H1 (cell line): Measurements from ENCODE around the gene AP2A2. TPM values are rescaled to one million over a fixed set of nuclear protein-coding genes. Genes with fewer than 3 reads are reported as not detected.

Experiments
- ATF2 ChIP-seq: IDR thresholded peaks from 2 replicates; pipeline ENCODE4 v1.6.1; 2012; ENCODE audit warnings: low read length, inconsistent platforms
- CBX5 ChIP-seq: fragments of 300-800, 300-1000 bp; sonication (generic); IDR thresholded peaks from 2 replicates; pipeline ENCODE4 v1.7.1; 2016; ENCODE audit warnings: antibody characterized with exemption, low read length, low read depth
- CHD1 ChIP-seq: IDR thresholded peaks from 2 replicates; pipeline ENCODE4 v1.6.1; 2012; ENCODE audit warnings: low read depth, low read length, improper control_type of control experiment
- CHD7 ChIP-seq: fragments of 300-600 bp; sonication (generic); IDR thresholded peaks from 2 replicates; pipeline ENCODE4 v1.7.1; 2012; ENCODE audit warnings: low read length, moderate library complexity, mild to moderate bottlenecking, inconsistent platforms; ENCODE audit not compliant: insufficient replicate concordance
- FOSL1 ChIP-seq: IDR thresholded peaks from 2 replicates; pipeline ENCODE4 v1.6.1; 2011; ENCODE audit warnings: mild to moderate bottlenecking, low read depth, low read length, moderate library complexity; ENCODE audit not compliant: insufficient read depth
- GTF2F1 ChIP-seq: IDR thresholded peaks from 2 replicates; pipeline ENCODE4 v1.6.1; 2012; ENCODE audit warnings: low read depth, low read length, improper control_type of control experiment, borderline replicate concordance
- POU5F1 ChIP-seq: IDR thresholded peaks from 2 replicates; pipeline ENCODE4 v1.6.1; 2011; ENCODE audit warnings: low read depth, mild to moderate bottlenecking, low read length, moderate library complexity
- SIX5 ChIP-seq: IDR thresholded peaks from 2 replicates; pipeline ENCODE4 v1.6.1; 2011; ENCODE audit warnings: mild to moderate bottlenecking, low read depth, low read length
- SP2 ChIP-seq: IDR thresholded peaks from 2 replicates; pipeline ENCODE4 v1.6.1; 2012; ENCODE audit warnings: mild to moderate bottlenecking, low read length, inconsistent platforms
- TEAD4 ChIP-seq: IDR thresholded peaks from 2 replicates; pipeline ENCODE4 v1.6.1; 2012; ENCODE audit warnings: low read depth, low read length, inconsistent platforms, mixed read lengths
- YY1 ChIP-seq: IDR thresholded peaks from 2 replicates; pipeline ENCODE4 v1.6.1; 2011; ENCODE audit warnings: low read depth, mild to moderate bottlenecking, low read length
- polyA plus RNA-seq, 7 experiments: library from polyadenylated mRNA; depleted of rRNA in 3 of 7; stranded (reverse) in 5 of 7; unstranded in 2 of 7; fragments of >200 nt in 5 of 7; fragments of 200-250 nt in 2 of 7; gene quantifications; 1 replicate in 5 of 7; 2 replicates in 1 of 7; 4 replicates in 1 of 7; pipeline versions ENCODE4 v1.2.1 to v1.2.3, GENCODE V29; 2011 to 2013; ENCODE audit warnings: missing spikeins in 2 of 7, mixed read lengths in 2 of 7
- total RNA-seq: library from RNA; stranded (reverse); fragmentation: NEBNext Ultra II Directional; extraction: Animal tissue kit (Norgen Biotek cat#: 25700); gene quantifications from 2 replicates; pipeline ENCODE4 v1.2.1, GENCODE V29; 2021

AP2A2 gene
- total and polyA plus RNA-seq, 2 of the 8 experiments (the other 6 are each of a cell fraction or from before 2014, with no cell fraction given), result 50.0 to 65.0 TPM

DNA sequence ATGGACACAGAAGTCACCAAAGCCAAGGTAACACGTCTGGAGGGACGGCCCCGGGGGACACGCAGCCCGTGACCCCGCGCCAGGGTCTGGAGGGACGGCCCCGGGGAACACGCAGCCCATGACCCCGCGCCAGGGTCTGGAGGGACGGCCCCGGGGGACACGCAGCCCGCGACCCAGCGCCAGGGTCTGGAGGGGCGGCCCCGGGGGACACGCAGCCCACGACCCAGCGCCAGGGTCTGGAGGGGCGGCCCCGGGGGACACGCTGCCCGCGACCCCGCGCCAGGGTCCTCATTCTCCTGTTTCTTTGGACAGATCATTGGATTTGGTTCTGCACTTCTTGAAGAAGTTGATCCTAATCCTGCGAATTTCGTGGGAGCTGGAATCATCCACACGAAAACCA is 83.7 kb downstream of the AP2A2 start (continued):
- TF ChIP-seq CHD7 (no peak), POU5F1 (no peak), SP2 (no peak), CBX5 (no peak), GTF2F1 (no peak), TEAD4 (no peak), SIX5 (no peak), FOSL1 (no peak), YY1 (no peak), CHD1 (no peak), ATF2 (no peak)
